ENCODE measurements around the gene VEGFC.

Gene VEGFC

GRCh38 chr4:176758731-176759130 is 34.0 kb downstream of the VEGFC start:
- no peak for DNase-seq

GRCh38 chr4:176758323-176758722 is 34.4 kb downstream of the VEGFC start:
- no peak for DNase-seq

- DNase-seq: no peak
These were observed 37.1 kb downstream of the VEGFC start for GRCh38 chr4:176755613-176756012.

- DNase-seq: no peak
These were observed 37.7 kb downstream of the VEGFC start for GRCh38 chr4:176755001-176755400.

- no peak for DNase-seq
These were observed 39.7 kb downstream of the VEGFC start for GRCh38 chr4:176753049-176753448.

DNA sequence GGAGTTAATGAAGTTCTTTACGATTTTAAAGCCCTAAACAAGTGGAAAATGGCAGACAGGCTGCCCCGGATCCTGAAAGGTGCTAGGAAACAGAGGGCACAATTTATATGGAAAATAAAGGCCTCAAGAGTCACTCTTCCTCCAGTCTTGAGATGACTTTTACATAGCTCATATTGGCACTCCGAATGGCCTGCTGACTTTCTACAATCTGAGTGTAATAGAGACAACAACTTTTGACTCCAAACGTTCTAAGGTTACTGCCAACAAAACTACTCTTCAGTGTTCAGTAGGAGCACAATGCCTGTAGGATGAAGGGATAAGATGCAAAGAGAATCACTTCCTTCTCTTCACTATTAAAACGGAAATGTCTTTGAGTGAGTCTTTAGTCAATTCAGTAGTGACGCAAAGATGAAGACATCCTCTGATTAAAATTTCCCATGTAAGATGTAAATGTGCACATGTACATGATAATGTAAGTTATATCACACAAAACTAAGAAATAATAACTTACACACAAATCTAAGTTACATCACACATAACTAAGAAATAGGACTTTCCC is 40.5 kb downstream of the VEGFC start:
- DNase-seq: no peak

DNA sequence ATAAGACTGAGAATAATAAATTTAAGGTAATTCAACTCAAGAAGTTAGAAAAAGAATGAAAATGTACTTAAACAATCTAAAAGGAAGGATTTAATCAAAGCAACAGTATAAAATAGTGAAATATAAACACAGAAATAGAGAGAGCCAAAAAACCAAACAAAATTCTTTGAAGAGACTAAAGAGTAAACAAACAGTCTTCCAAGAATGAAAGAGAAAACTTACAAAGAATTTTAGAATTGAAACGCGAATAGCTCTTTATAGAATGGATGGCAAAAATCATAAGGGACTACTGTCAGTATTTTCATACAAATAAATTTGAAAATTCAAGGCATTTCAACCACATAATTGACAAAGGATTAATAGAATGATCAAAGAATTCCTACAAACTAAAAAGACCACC is 41.7 kb downstream of the VEGFC start:
- no peak for DNase-seq

DNA sequence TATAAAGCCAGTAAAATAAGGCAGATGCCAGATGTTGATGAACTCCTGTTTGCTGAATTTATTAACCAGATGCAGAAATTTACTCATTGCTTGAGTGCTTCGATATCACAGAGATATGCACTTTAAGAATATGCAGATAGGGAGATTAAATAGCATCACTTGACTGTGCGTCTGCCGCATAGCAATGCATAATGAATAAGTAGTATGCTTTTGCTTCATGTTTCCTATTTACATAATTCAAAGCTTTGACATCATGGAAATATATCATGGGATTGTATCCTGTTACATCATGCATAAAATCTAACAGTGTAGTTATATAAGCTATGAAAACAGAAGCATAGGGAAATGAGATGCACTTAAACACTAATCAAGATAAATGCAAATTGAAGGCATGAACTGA is 45.9 kb downstream of the VEGFC start:
- no peak for DNase-seq

GRCh38 chr4:176745902-176746301 is 46.8 kb downstream of the VEGFC start:
- DNase-seq: no peak

DNA sequence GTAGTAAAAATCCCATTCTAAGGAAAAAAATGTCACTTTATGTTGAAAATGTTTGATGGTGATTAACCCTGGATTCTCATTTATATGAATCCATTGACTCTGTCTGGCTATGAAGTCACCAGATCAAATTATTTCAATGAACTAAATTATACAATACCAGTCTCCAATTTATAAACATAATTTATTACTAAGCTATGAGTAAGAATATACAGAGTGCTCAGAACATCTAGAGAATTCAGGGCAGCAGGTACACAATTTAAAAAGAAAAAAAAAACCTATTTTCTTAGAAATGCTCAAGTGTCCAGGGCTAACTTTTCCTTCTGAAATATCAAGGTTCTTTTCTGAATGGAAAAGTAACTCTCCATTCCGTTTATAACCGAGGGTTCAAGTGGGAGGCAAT is 48.6 kb downstream of the VEGFC start:
- no peak for DNase-seq

- no peak for DNase-seq
These were observed 50.5 kb downstream of the VEGFC start for GRCh38 chr4:176742211-176742610.

- no peak for DNase-seq
These were observed 51.5 kb downstream of the VEGFC start for GRCh38 chr4:176741253-176741652.

DNA sequence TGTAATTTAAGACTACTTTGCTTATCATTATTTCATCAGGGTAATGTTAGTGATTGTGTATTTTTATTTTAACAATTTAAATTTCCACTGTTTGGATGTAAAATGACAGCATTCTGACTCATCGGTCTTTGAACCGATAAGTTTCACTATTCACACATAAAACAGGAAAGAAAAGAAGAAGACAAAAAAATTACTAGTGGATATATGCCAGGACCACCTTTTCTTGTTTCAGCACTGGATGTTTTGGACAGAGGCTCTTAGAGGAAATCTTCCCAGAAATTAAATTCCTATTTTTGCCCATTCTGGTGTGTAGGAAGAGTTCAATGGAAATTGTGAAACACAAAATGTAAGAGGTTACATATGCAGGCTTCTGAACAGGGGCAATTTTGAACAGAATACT is 57.4 kb downstream of the VEGFC start:
- no peak for DNase-seq

DNA sequence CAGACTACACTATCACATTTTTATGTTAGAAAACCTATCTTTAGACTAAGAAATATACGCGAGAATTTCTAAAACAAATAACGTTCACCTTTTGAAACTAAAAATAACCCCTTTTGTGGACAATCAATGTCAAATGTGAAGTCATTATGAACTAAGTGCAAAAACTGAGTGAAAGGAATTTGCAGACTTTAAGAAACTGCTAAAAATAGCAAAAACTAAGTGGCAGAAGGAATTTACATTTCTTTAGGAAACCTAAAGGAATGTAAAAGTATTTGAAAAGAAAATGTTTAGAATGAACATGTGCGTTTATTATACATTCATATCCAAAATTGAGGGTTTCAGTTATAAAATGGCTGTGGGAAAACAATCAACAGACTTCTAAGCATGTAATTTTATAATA is 58.3 kb downstream of the VEGFC start:
- no peak for DNase-seq

DNA sequence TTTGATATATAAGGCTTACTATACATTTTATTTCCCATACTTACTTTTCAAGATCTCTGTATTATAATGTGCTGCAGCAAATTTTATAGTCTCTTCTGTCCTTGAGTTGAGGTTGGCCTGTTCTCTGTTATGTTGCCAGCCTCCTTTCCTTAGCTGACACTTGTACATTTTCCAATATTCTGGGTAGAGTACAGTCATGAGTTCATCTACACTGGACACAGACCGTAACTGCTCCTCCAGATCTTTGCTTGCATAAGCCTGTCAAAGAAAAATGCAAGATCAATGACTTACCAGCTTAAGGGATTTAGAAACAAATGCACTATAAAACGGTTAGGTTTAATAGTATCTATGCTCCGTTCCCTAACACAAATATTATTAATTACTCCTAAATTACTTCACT is 63.2 kb downstream of the VEGFC start:
- DNase-seq: no peak

DNA sequence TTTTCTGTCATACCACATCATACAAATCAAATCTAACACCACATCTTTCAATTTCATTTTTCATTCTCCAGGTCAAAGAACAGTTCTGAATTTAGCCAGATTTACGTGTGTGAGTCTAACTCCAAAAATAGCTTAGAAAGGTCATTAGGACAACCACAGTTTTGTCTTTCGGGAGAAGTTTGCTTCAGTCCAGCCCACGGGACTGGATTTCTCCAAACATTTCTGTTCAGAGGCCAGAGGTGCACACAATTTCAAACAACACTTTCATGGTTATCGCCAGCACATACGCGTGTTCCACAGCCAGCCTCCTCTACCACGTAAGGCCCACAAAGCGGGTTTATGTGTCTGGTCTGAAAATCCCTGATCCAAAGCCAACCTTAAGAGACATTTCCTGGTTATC is 65.9 kb downstream of the VEGFC start:
- DNase-seq: no peak

- DNase-seq: no peak
These were observed 71.3 kb downstream of the VEGFC start for GRCh38 chr4:176721459-176721858.

DNA sequence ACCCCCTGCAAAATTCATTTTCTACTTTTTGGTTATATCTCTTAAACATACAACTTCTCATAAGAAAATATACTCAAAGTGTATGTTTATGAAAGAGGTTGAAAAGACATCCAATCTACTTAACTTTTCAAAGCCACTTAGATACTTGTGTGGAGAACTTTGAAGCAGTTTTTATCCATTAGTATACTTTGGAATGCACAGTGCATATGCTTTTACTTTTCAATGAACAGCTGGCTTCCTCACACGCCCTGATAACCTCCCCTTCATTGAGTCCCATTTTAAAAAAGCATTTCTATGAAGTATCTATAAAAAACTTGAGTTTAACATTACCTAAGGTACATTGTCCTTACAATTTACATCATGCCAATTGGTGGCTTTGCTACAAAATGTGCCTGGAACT is 73.8 kb downstream of the VEGFC start:
- no peak for DNase-seq

- DNase-seq: no peak
These were observed 75.5 kb downstream of the VEGFC start for GRCh38 chr4:176717237-176717636.

DNA sequence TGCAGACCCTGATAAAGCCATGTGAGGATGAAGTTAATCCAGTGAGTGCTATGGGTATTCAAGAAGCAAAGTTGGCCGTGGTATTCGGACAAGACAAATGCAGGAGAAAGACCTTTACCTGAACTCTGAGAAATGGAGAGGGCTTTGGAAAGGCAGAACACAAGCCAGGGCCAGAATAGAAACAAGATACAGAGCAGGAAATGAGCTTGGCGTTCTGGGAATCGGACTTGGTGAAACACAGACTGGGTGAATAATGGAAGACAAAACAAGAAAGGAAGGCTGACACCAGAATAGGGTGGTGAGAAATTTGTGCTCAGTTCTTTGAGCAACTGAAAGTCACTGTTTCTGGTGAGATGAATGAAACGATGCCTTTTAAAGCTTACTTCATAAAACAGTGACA is 83.3 kb downstream of the VEGFC start:
- DNase-seq: no peak

GRCh38 chr4:176708771-176709311 is 83.9 kb downstream of the VEGFC start:
- DNase-seq: no peak

GRCh38 chr4:176690716-176691115 is 102.0 kb downstream of the VEGFC start:
- no peak for DNase-seq

GRCh38 chr4:176680668-176681180 is 112.0 kb downstream of the VEGFC start:
- no peak for DNase-seq

DNA sequence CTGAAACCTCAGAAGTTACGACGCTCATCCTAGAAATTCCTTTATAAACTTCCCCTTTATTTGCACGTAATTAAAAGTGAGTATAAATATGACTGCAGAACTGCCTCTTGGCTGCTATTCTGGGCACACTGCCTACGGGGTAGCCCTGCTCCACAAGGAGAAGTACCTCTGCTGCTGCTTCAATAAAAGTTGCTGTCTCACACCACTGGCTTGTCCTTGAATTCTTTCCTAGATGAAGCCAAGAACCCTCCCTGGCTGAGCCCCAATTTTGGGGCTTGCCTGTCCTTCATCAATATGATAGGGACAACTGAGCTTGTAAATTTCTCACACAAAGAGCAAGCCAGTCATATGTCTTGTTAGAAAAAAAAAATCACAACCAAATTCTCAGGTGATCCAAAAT is 115.8 kb downstream of the VEGFC start:
- no peak for DNase-seq

DNA sequence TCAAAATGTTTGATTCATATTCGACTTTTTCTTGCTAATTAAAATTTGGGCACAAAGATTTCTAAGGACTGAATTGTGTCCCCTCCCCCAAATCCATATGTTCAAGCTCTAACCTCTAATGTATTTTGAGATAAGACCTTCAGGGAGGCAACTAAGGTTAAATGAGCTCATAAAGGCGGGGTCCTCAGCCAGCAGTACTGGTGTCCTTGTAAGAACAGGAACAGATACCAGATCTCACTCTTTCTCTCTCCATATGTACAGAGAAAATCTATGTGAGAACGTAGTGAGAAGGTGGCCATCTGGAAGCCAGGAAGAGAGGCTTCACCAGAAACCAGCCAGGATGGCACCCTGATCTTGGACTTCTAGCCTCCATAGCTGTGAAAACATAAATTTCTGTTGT is 116.9 kb downstream of the VEGFC start:
- DNase-seq: no peak
